GM12865 (cell line): Measurements from ENCODE around the gene TEX11.
"Not testable (repeated sequence)": the region's sequence is repeated elsewhere in the genome, so short reads cannot be mapped to it uniquely, and the experiment has no call there.

Source experiments
- DNase-seq: peaks from one replicate; pipeline ENCODE4 v3.0.0; 2010; ENCODE audit warnings: low read depth
- H3K4me3 ChIP-seq: 2 replicates; pipeline ENCODE4 v1.5.1; 2011; ENCODE audit warnings: mild to moderate bottlenecking, low read depth, low read length, control low read depth
- CTCF ChIP-seq: IDR thresholded peaks from 2 replicates; pipeline ENCODE4 v1.5.1; 2011; ENCODE audit warnings: low read length, control low read depth, low read depth, inconsistent platforms; ENCODE audit not compliant: insufficient read depth; ENCODE audit errors: missing control alignments

TEX11 gene

GRCh38 chrX:70755850-70756249, 152.7 kb downstream of the TEX11 start:
- DNase-seq, result no peak
- no peak overlapping the region for H3K4me3 ChIP-seq
- no peak for TF ChIP-seq CTCF

GRCh38 chrX:70754169-70754848, 154.2 kb downstream of the TEX11 start:
- H3K4me3 ChIP-seq, result no peak overlapping the region
- TF ChIP-seq CTCF, result no peak
- DNase-seq, result no peak

- H3K4me3 ChIP-seq, DNase-seq: not testable (repeated sequence)
These were observed 174.7 kb downstream of the TEX11 start for GRCh38 chrX:70733774-70734173.

GRCh38 chrX:70727961-70728360, 180.6 kb downstream of the TEX11 start:
- not testable (repeated sequence) for H3K4me3 ChIP-seq, DNase-seq

GRCh38 chrX:70720721-70721120, 187.8 kb downstream of the TEX11 start:
- no peak for DNase-seq
- no peak overlapping the region for H3K4me3 ChIP-seq
- no peak for TF ChIP-seq CTCF

GRCh38 chrX:70711336-70711735, 197.2 kb downstream of the TEX11 start:
- not testable (repeated sequence) for H3K4me3 ChIP-seq, DNase-seq

- no peak overlapping the region for H3K4me3 ChIP-seq
- TF ChIP-seq CTCF, result no peak
- no peak for DNase-seq
These were observed 214.0 kb downstream of the TEX11 start for GRCh38 chrX:70694339-70695122.

- H3K4me3 ChIP-seq, DNase-seq: not testable (repeated sequence)
These were observed 229.1 kb downstream of the TEX11 start for GRCh38 chrX:70679455-70679854.

- TF ChIP-seq CTCF, result no peak
- no peak for DNase-seq
These were observed 233.2 kb downstream of the TEX11 start for GRCh38 chrX:70675284-70675683.

More at GRCh38 chrX:70675284-70675683, 233.2 kb downstream of the TEX11 start:
- no peak overlapping the region for H3K4me3 ChIP-seq
